MM.1S (cell line): ENCODE measurements around the gene SEMA6A.

ENCODE experiments used
- DNase-seq: peaks from one replicate; pipeline ENCODE4 v3.0.0-alpha.2; 2015
- H2AFZ ChIP-seq: fragments of 300-600 bp; sonication (generic); 2 replicates; pipeline ENCODE4 v1.6.0; 2016; ENCODE audit warnings: antibody characterized with exemption, low read length
- H3F3A ChIP-seq: fragments of 300-600 bp; sonication (generic); 2 replicates; pipeline ENCODE4 v1.6.1; 2016; ENCODE audit warnings: mild to moderate bottlenecking, antibody characterized with exemption, low read length, moderate library complexity, mixed read lengths; ENCODE audit not compliant: insufficient read depth
- H3K27ac ChIP-seq: fragments of 300-600 bp; sonication (generic); 2 replicates; pipeline ENCODE4 v1.5.1; 2016; ENCODE audit warnings: mild to moderate bottlenecking, low read length
- H3K27me3 ChIP-seq: fragments of 300-600 bp; sonication (generic); replicated peaks from 2 replicates; pipeline ENCODE4 v1.6.0; 2016; ENCODE audit warnings: low read length; ENCODE audit not compliant: insufficient read depth
- H3K36me3 ChIP-seq: fragments of 300-600 bp; sonication (generic); replicated peaks from 2 replicates; pipeline ENCODE4 v1.6.1; 2016; ENCODE audit warnings: mild to moderate bottlenecking, low read length, mixed read lengths; ENCODE audit not compliant: insufficient read depth
- H3K4me1 ChIP-seq: fragments of 300-600 bp; sonication (generic); 2 replicates; pipeline ENCODE4 v1.6.1; 2016; ENCODE audit warnings: low read length, mixed read lengths
- H3K4me2 ChIP-seq: fragments of 300-600 bp; sonication (generic); 2 replicates; pipeline ENCODE4 v1.6.0; 2016; ENCODE audit warnings: low read depth, low read length
- H3K4me3 ChIP-seq: fragments of 300-600 bp; sonication (generic); 2 replicates; pipeline ENCODE4 v1.5.1; 2016; ENCODE audit warnings: low read length, mixed read lengths
- H3K79me2 ChIP-seq: fragments of 300-600 bp; sonication (generic); 2 replicates; pipeline ENCODE4 v1.6.1; 2016; ENCODE audit warnings: mixed run types, low read length, mixed read lengths
- H3K9ac ChIP-seq: fragments of 300-600 bp; sonication (generic); 2 replicates; pipeline ENCODE4 v1.6.1; 2016; ENCODE audit warnings: low read length, mixed read lengths
- H3K9me2 ChIP-seq: fragments of 300-600 bp; sonication (generic); replicated peaks from 2 replicates; pipeline ENCODE4 v1.6.1; 2016; ENCODE audit warnings: mild to moderate bottlenecking, low read length, mixed read lengths; ENCODE audit not compliant: insufficient read depth
- H3K9me3 ChIP-seq: fragments of 300-600 bp; sonication (generic); replicated peaks from 2 replicates; pipeline ENCODE4 v1.6.1; 2016; ENCODE audit warnings: mild to moderate bottlenecking, low read length, mixed read lengths; ENCODE audit not compliant: insufficient read depth
- H4K20me1 ChIP-seq: fragments of 300-600 bp; sonication (generic); 2 replicates; pipeline ENCODE4 v1.6.1; 2016; ENCODE audit warnings: mild to moderate bottlenecking, low read length, moderate library complexity, mixed read lengths; ENCODE audit not compliant: insufficient read depth
- EZH2 ChIP-seq: fragments of 300-600 bp; sonication (generic); optimal IDR thresholded peaks from 2 replicates; pipeline ENCODE3; 2017; ENCODE audit warnings: low read depth, mild to moderate bottlenecking, antibody characterized with exemption, low read length, mixed read lengths
- EZH2phosphoT487 ChIP-seq: fragments of 300-600 bp; sonication (generic); IDR thresholded peaks from 2 replicates; pipeline ENCODE4 v1.6.1; 2018; ENCODE audit warnings: antibody characterized with exemption, low read length
- TF ChIP-seq, protein P1 (sequence below): fragments of 300-600 bp; sonication (generic); IDR thresholded peaks from 2 replicates; pipeline ENCODE4 v1.5.1; 2016; ENCODE audit warnings: antibody characterized with exemption, low read length, mixed read lengths

Gene SEMA6A

DNA sequence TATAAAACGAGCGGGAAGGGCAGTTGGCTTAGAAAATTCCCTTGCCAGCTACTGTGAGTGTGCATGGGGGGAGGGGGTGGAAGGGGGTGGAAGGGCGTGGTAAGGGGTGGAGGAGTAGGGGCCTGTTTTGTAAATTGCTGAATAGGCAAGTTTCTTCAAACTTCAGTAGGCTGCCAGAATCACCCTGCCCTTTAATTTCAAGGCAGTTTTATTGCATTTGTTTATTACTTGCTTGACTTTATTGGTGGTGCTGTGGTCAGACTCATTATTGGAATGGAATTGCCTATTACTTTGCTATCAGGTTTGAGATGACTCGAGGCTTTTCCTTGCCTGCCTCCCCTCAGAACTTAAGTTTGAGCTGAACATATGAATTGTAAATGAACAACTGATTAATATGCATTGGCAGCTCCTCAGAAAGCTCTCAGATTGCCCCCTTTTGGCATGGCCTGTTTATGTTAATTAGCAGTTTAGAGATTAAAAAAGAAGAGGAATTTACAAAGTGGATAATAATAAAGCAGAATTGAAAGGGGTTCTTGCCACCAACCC is 76.0 kb downstream of the SEMA6A start:
- no peaks in the 10 kb centered on the region for H3K4me1 ChIP-seq
- H3K9me3 ChIP-seq = no peaks in the 10 kb centered on the region
- no peaks in the 10 kb centered on the region for H3F3A ChIP-seq
- no peaks in the 10 kb centered on the region for H3K79me2 ChIP-seq
- TF ChIP-seq, protein P1, sequence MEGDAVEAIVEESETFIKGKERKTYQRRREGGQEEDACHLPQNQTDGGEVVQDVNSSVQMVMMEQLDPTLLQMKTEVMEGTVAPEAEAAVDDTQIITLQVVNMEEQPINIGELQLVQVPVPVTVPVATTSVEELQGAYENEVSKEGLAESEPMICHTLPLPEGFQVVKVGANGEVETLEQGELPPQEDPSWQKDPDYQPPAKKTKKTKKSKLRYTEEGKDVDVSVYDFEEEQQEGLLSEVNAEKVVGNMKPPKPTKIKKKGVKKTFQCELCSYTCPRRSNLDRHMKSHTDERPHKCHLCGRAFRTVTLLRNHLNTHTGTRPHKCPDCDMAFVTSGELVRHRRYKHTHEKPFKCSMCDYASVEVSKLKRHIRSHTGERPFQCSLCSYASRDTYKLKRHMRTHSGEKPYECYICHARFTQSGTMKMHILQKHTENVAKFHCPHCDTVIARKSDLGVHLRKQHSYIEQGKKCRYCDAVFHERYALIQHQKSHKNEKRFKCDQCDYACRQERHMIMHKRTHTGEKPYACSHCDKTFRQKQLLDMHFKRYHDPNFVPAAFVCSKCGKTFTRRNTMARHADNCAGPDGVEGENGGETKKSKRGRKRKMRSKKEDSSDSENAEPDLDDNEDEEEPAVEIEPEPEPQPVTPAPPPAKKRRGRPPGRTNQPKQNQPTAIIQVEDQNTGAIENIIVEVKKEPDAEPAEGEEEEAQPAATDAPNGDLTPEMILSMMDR = no peak
- TF ChIP-seq EZH2 = no peak
- TF ChIP-seq EZH2phosphoT487 = no peak
- H2AFZ ChIP-seq = no peak overlapping the region
- no peak overlapping the region for H3K27ac ChIP-seq
- H4K20me1 ChIP-seq = no peaks in the 10 kb centered on the region
- no peak overlapping the region for H3K9ac ChIP-seq
- H3K4me3 ChIP-seq = no peak overlapping the region
- DNase-seq = no peak
- no peaks in the 10 kb centered on the region for H3K27me3 ChIP-seq
- no peak overlapping the region for H3K4me2 ChIP-seq
- H3K36me3 ChIP-seq = no peaks in the 10 kb centered on the region
- H3K9me2 ChIP-seq = no peaks in the 10 kb centered on the region

DNA sequence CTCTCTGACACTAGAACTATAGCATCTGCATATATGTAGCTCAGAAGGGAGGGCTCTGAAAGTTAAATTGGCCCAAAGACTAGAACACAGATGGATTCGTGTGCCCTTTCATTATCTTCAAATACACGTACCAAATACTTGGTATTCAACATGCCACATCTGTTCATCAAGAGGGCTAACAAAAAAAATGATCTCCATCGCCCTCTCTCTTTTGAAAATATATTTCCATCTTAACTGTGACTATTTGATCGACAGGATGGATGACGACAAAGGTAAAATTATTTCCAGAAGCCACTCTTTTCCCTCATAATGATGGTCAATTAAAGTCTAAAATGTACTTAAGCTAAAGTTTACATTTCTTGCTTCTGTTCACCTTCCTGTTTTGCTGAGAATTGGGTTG is 77.0 kb downstream of the SEMA6A start:
- no peaks in the 10 kb centered on the region for H3K9me2 ChIP-seq
- H2AFZ ChIP-seq = no peak overlapping the region
- H3K4me2 ChIP-seq = no peak overlapping the region
- H3K4me1 ChIP-seq = no peaks in the 10 kb centered on the region
- no peak overlapping the region for H3K27ac ChIP-seq
- H3K36me3 ChIP-seq = no peaks in the 10 kb centered on the region
- no peak overlapping the region for H3K9ac ChIP-seq
- DNase-seq = no peak
- no peaks in the 10 kb centered on the region for H3F3A ChIP-seq
- TF ChIP-seq EZH2phosphoT487 (no peak), EZH2 (no peak)
- TF ChIP-seq, protein P1 = no peak
- H4K20me1 ChIP-seq = no peaks in the 10 kb centered on the region
- H3K9me3 ChIP-seq = no peaks in the 10 kb centered on the region
- H3K27me3 ChIP-seq = no peaks in the 10 kb centered on the region
- no peak overlapping the region for H3K4me3 ChIP-seq
- H3K79me2 ChIP-seq = no peaks in the 10 kb centered on the region

DNA sequence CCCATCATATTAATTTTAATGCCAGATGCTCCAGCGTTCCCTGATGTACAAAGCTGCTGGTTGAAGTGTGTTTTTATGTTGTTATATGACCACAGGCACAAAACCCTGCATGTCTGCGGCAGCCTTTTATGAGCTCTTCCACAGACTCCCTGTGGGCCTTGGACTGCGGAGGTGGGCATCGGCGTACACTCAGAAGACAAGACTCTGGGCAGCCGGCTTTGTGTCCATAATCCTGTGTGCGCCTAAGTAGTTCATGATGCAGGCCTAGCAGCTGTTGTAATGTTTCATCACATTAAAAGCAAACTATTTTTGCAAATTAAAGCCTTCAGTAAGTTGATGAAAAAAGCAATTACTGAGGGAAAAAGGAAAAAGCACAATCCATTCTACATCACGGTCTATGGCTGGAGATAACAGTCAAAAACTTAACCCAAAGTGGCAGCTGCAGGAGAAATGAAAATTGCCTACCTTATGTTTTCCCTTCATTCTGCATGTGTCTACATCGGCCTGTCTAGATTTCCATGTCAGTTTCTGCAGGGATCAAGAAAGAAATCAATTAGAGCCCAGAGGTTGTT is 78.8 kb downstream of the SEMA6A start:
- H3K4me2 ChIP-seq = no peak overlapping the region
- H3K4me3 ChIP-seq = no peak overlapping the region
- no peaks in the 10 kb centered on the region for H3K36me3 ChIP-seq
- no peak for DNase-seq
- H2AFZ ChIP-seq = no peak overlapping the region
- no peaks in the 10 kb centered on the region for H3K9me2 ChIP-seq
- H3K27ac ChIP-seq = no peak overlapping the region
- H3K4me1 ChIP-seq = no peaks in the 10 kb centered on the region
- no peak for TF ChIP-seq EZH2
- TF ChIP-seq, protein P1 = no peak
- TF ChIP-seq EZH2phosphoT487 = no peak
- no peak overlapping the region for H3K9ac ChIP-seq
- no peaks in the 10 kb centered on the region for H4K20me1 ChIP-seq
- H3K27me3 ChIP-seq = no peaks in the 10 kb centered on the region
- no peaks in the 10 kb centered on the region for H3F3A ChIP-seq
- no peaks in the 10 kb centered on the region for H3K9me3 ChIP-seq
- H3K79me2 ChIP-seq = no peaks in the 10 kb centered on the region
